Astrocyte (in vitro differentiated cells and primary cell): ENCODE results near the gene SUPT3H. TPM values are rescaled to one million over a fixed set of nuclear protein-coding genes. Genes with fewer than 3 reads are reported as not detected.

Experiments
- DNase-seq: peaks from one replicate; pipeline ENCODE4 v3.0.0-alpha.2; 2010; ENCODE audit warnings: low read depth
- FAIRE-seq: peaks from 2 replicates; lab custom pipeline; 2011; peaks lifted over from hg19 to GRCh38; lab: Jason Lieb, UNC
- H2AFZ ChIP-seq: 2 replicates; pipeline ENCODE4 v1.6.0; 2012; ENCODE audit warnings: low read depth, low read length, inconsistent platforms
- H3K27ac ChIP-seq: 2 replicates; pipeline ENCODE4 v1.5.1; 2011; ENCODE audit warnings: low read depth, low read length, inconsistent platforms
- H3K27me3 ChIP-seq: 2 replicates; pipeline ENCODE4 v1.6.0; 2011; ENCODE audit warnings: low read length, inconsistent platforms; ENCODE audit not compliant: insufficient read depth
- H3K36me3 ChIP-seq: 2 replicates; pipeline ENCODE4 v1.5.1; 2011; ENCODE audit warnings: low read length, inconsistent platforms; ENCODE audit not compliant: insufficient read depth
- H3K4me1 ChIP-seq: 2 replicates; pipeline ENCODE4 v1.5.1; 2011; ENCODE audit warnings: low read length, inconsistent platforms; ENCODE audit not compliant: insufficient read depth
- H3K4me2 ChIP-seq: 2 replicates; pipeline ENCODE4 v1.6.0; 2012; ENCODE audit warnings: low read length, inconsistent platforms
- H3K4me3 ChIP-seq: 2 replicates; pipeline ENCODE4 v1.5.1; 2011; ENCODE audit warnings: low read depth, mild to moderate bottlenecking, low read length, inconsistent platforms; ENCODE audit not compliant: insufficient read depth
- H3K79me2 ChIP-seq: 2 replicates; pipeline ENCODE4 v1.6.0; 2012; ENCODE audit warnings: mild to moderate bottlenecking, low read length, inconsistent platforms; ENCODE audit not compliant: insufficient read depth
- H3K9ac ChIP-seq: 2 replicates; pipeline ENCODE4 v1.6.0; 2012; ENCODE audit warnings: mild to moderate bottlenecking, low read length, inconsistent platforms
- H3K9me3 ChIP-seq: 2 replicates; pipeline ENCODE4 v1.5.1; 2012; ENCODE audit warnings: low read depth, mild to moderate bottlenecking, low read length, inconsistent platforms; ENCODE audit not compliant: insufficient read depth
- H4K20me1 ChIP-seq: 2 replicates; pipeline ENCODE4 v1.6.0; 2012; ENCODE audit warnings: low read length, inconsistent platforms; ENCODE audit not compliant: insufficient read depth
- H3K27ac Mint-ChIP-seq: one replicate; pipeline ENCODE4 v1.8.0; 2021; ENCODE audit warnings: mild to moderate bottlenecking, mixed read lengths; ENCODE audit not compliant: unreplicated experiment
- H3K27me3 Mint-ChIP-seq: one replicate; pipeline ENCODE4 v1.8.0; 2021; ENCODE audit warnings: low read depth, mixed read lengths; ENCODE audit not compliant: unreplicated experiment
- H3K36me3 Mint-ChIP-seq: one replicate; pipeline ENCODE4 v1.8.0; 2021; ENCODE audit warnings: low read depth, mixed read lengths; ENCODE audit not compliant: unreplicated experiment
- H3K4me1 Mint-ChIP-seq: one replicate; pipeline ENCODE4 v1.8.0; 2021; ENCODE audit warnings: low read depth, mixed read lengths; ENCODE audit not compliant: unreplicated experiment
- H3K4me3 Mint-ChIP-seq: one replicate; pipeline ENCODE4 v1.8.0; 2021; ENCODE audit warnings: mild to moderate bottlenecking, moderate library complexity, mixed read lengths; ENCODE audit not compliant: unreplicated experiment
- H3K9me3 Mint-ChIP-seq: one replicate; pipeline ENCODE4 v1.8.0; 2021; ENCODE audit warnings: mild to moderate bottlenecking, mixed read lengths; ENCODE audit not compliant: unreplicated experiment
- EZH2 ChIP-seq: IDR thresholded peaks from 2 replicates; pipeline ENCODE4 v1.6.1; 2012; ENCODE audit warnings: mild to moderate bottlenecking, low read length, inconsistent platforms; ENCODE audit not compliant: insufficient read depth
- total RNA-seq: library from RNA; stranded (reverse); gene quantifications from 2 replicates; pipeline ENCODE4 v1.2.1, GENCODE V29; 2021
- TF ChIP-seq, protein P1 (sequence below): IDR thresholded peaks from 2 replicates; pipeline ENCODE4 v1.5.1; 2011; ENCODE audit warnings: low read depth, mild to moderate bottlenecking, inconsistent platforms, low read length, moderate library complexity; ENCODE audit not compliant: insufficient read depth

Gene SUPT3H
- total RNA-seq, 1 donor from 2014 or later: 12.4 TPM

DNA sequence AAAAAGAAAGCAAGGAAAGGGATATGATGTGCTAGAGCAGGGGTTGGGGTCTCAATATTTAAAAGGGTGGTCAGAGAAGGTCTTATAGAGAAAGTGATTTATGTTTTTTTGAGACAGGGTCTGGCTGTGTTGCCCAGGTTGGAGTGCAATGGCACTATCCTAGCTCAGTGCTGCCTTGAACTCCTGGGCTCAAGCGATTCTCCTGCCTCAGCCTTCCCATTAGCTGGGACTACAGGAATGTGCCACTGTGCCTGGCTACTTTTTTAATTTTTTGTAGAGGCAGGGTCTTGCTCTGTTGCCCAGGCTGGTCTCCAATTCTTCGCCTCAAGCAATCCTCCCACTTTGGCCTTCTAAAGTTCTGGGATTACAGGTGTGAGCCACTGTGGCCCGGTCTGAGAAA lies 557.0 kb downstream of the SUPT3H start:
- no peak overlapping the region for H3K4me3 ChIP-seq
- H3K4me1 ChIP-seq: no peaks in the 10 kb centered on the region
- no peaks in the 10 kb centered on the region for H3K79me2 ChIP-seq
- H3K9me3 ChIP-seq: no peaks in the 10 kb centered on the region
- no peaks in the 10 kb centered on the region for H3K27me3 ChIP-seq
- H3K27ac ChIP-seq: no peak overlapping the region
- no peaks in the 10 kb centered on the region for H3K36me3 ChIP-seq
- FAIRE-seq: no peak
- H3K4me3 Mint-ChIP-seq: no peak overlapping the region
- H2AFZ ChIP-seq: no peak overlapping the region
- no peaks in the 10 kb centered on the region for H4K20me1 ChIP-seq
- DNase-seq: no peak
- H3K9ac ChIP-seq: no peak overlapping the region
- no peak overlapping the region for H3K27ac Mint-ChIP-seq
- no peaks in the 10 kb centered on the region for H3K9me3 Mint-ChIP-seq
- H3K4me1 Mint-ChIP-seq: no peaks in the 10 kb centered on the region
- H3K36me3 Mint-ChIP-seq: no peaks in the 10 kb centered on the region
- H3K4me2 ChIP-seq: no peak overlapping the region
- H3K27me3 Mint-ChIP-seq: no peaks in the 10 kb centered on the region
- TF ChIP-seq, protein P1, sequence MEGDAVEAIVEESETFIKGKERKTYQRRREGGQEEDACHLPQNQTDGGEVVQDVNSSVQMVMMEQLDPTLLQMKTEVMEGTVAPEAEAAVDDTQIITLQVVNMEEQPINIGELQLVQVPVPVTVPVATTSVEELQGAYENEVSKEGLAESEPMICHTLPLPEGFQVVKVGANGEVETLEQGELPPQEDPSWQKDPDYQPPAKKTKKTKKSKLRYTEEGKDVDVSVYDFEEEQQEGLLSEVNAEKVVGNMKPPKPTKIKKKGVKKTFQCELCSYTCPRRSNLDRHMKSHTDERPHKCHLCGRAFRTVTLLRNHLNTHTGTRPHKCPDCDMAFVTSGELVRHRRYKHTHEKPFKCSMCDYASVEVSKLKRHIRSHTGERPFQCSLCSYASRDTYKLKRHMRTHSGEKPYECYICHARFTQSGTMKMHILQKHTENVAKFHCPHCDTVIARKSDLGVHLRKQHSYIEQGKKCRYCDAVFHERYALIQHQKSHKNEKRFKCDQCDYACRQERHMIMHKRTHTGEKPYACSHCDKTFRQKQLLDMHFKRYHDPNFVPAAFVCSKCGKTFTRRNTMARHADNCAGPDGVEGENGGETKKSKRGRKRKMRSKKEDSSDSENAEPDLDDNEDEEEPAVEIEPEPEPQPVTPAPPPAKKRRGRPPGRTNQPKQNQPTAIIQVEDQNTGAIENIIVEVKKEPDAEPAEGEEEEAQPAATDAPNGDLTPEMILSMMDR: no peak
- TF ChIP-seq EZH2: no peak

GRCh38 chr6:44820321-44820720 lies 557.4 kb downstream of the SUPT3H start:
- no peak overlapping the region for H3K9ac ChIP-seq
- no peaks in the 10 kb centered on the region for H3K79me2 ChIP-seq
- no peak overlapping the region for H3K4me2 ChIP-seq
- H3K9me3 Mint-ChIP-seq: no peaks in the 10 kb centered on the region
- TF ChIP-seq EZH2: no peak
- TF ChIP-seq, protein P1: no peak
- FAIRE-seq: no peak
- H3K9me3 ChIP-seq: no peaks in the 10 kb centered on the region
- H3K27me3 Mint-ChIP-seq: no peaks in the 10 kb centered on the region
- H3K36me3 Mint-ChIP-seq: no peaks in the 10 kb centered on the region
- H3K27ac ChIP-seq: no peak overlapping the region
- H2AFZ ChIP-seq: no peak overlapping the region
- H3K4me3 ChIP-seq: no peak overlapping the region
- no peaks in the 10 kb centered on the region for H3K4me1 ChIP-seq
- no peaks in the 10 kb centered on the region for H3K27me3 ChIP-seq
- no peaks in the 10 kb centered on the region for H3K4me1 Mint-ChIP-seq
- H4K20me1 ChIP-seq: no peaks in the 10 kb centered on the region
- DNase-seq: peak; percentile 10
- H3K4me3 Mint-ChIP-seq: no peak overlapping the region
- H3K27ac Mint-ChIP-seq: no peak overlapping the region
- no peaks in the 10 kb centered on the region for H3K36me3 ChIP-seq

DNA sequence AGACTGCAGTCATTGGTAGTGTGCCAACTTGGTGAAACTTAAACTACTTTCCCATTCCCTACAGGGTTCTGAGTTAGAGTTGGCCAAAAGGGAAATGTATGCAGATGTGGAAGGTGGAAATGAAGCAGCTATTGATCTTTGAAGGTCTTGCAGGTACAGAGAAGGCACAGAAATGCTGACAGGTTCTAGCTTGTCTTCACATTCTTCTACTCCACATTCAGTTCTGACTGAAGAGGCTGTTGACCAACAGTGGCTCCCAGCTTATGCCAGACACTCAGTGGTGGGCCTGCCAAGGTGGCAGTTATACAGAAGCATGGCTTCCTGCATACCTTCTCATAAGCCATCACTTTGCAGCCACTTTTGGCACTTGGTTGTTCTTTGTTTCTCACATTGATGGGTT lies 566.3 kb downstream of the SUPT3H start:
- no peaks in the 10 kb centered on the region for H3K79me2 ChIP-seq
- no peak overlapping the region for H3K27ac ChIP-seq
- H3K9ac ChIP-seq: no peak overlapping the region
- H3K36me3 ChIP-seq: no peaks in the 10 kb centered on the region
- no peaks in the 10 kb centered on the region for H3K9me3 ChIP-seq
- DNase-seq: no peak
- no peak for FAIRE-seq
- no peak overlapping the region for H3K4me3 ChIP-seq
- Mint-ChIP-seq H3K27me3 (no peaks in the 10 kb centered on the region), H3K9me3 (no peaks in the 10 kb centered on the region), H3K4me3 (no peak overlapping the region), H3K36me3 (no peaks in the 10 kb centered on the region), H3K4me1 (peaks cover 4% of the 10 kb centered on the region), H3K27ac (no peak overlapping the region)
- no peak overlapping the region for H3K4me2 ChIP-seq
- no peaks in the 10 kb centered on the region for H3K27me3 ChIP-seq
- no peaks in the 10 kb centered on the region for H4K20me1 ChIP-seq
- H3K4me1 ChIP-seq: peaks cover 6% of the 10 kb centered on the region
- no peak overlapping the region for H2AFZ ChIP-seq
- TF ChIP-seq EZH2: no peak
- TF ChIP-seq, protein P1: no peak
